GM23338 (cell line): Measurements from ENCODE around the gene NAP1L4. TPM values are rescaled to one million over a fixed set of nuclear protein-coding genes. Genes with fewer than 3 reads are reported as not detected.

Source experiments
- ATAC-seq: fragments of 200-7000 bp; cut with Tn5 transposase; 3 replicates; pipeline ENCODE4 v1.9.1; 2020
- DNase-seq: peaks from one replicate; pipeline ENCODE4 v3.0.0-alpha.2; 2015; ENCODE audit warnings: low spot score
- H2AFZ ChIP-seq: fragments of 200-600 bp; sonication (generic); 2 replicates; pipeline ENCODE4 v1.8.0; 2016; ENCODE audit warnings: antibody characterized with exemption, mild to moderate bottlenecking, moderate library complexity
- H3F3A ChIP-seq: fragments of 200-600 bp; sonication (generic); replicated peaks from 2 replicates; pipeline ENCODE4 v1.8.0; 2017; ENCODE audit warnings: antibody characterized with exemption, mixed run types, low read depth
- H3K27ac ChIP-seq: fragments of 200-600 bp; sonication (generic); 2 replicates; pipeline ENCODE4 v1.6.1; 2016; ENCODE audit warnings: low read depth
- H3K27me3 ChIP-seq: fragments of 200-600 bp; sonication (generic); 2 replicates; pipeline ENCODE4 v1.8.0; 2016; ENCODE audit warnings: mild to moderate bottlenecking, mixed run types, moderate library complexity; ENCODE audit not compliant: insufficient read depth
- H3K36me3 ChIP-seq: fragments of 200-600 bp; sonication (generic); 2 replicates; pipeline ENCODE4 v1.8.0; 2016; ENCODE audit warnings: mild to moderate bottlenecking; ENCODE audit not compliant: insufficient read depth
- H3K4me1 ChIP-seq: fragments of 200-600 bp; sonication (generic); 2 replicates; pipeline ENCODE4 v1.8.0; 2016; ENCODE audit warnings: mild to moderate bottlenecking, moderate library complexity; ENCODE audit not compliant: insufficient read depth
- H3K4me2 ChIP-seq: fragments of 200-600 bp; sonication (generic); 2 replicates; pipeline ENCODE4 v1.7.1; 2017; ENCODE audit warnings: mixed run types
- H3K4me3 ChIP-seq: fragments of 200-600 bp; sonication (generic); 2 replicates; pipeline ENCODE4 v1.6.1; 2016; ENCODE audit warnings: mixed run types
- H3K79me2 ChIP-seq: fragments of 200-600 bp; sonication (generic); replicated peaks from 2 replicates; pipeline ENCODE4 v1.8.0; 2017; ENCODE audit warnings: mild to moderate bottlenecking; ENCODE audit not compliant: insufficient read depth
- H3K9me2 ChIP-seq: fragments of 200-600 bp; sonication (generic); 2 replicates; pipeline ENCODE4 v1.8.0; 2017; ENCODE audit not compliant: insufficient read depth
- H4K20me1 ChIP-seq: fragments of 200-600 bp; sonication (generic); replicated peaks from 2 replicates; pipeline ENCODE4 v1.8.0; 2017; ENCODE audit warnings: mild to moderate bottlenecking; ENCODE audit not compliant: insufficient read depth
- H3K27ac Mint-ChIP-seq: 2 replicates; pipeline ENCODE4 v1.8.0; 2020; ENCODE audit warnings: inconsistent platforms, mild to moderate bottlenecking, moderate library complexity, mixed read lengths
- H3K27me3 Mint-ChIP-seq: 3 replicates; pipeline ENCODE4 v1.8.0; 2022; ENCODE audit warnings: low read depth, mild to moderate bottlenecking, moderate library complexity, mixed read lengths, inconsistent platforms; ENCODE audit not compliant: insufficient read depth, poor library complexity
- H3K36me3 Mint-ChIP-seq: 3 replicates; pipeline ENCODE4 v1.8.0; 2021; ENCODE audit warnings: low read depth, mild to moderate bottlenecking, inconsistent platforms, moderate library complexity, mixed read lengths
- H3K4me1 Mint-ChIP-seq: 3 replicates; pipeline ENCODE4 v1.8.0; 2020; ENCODE audit warnings: mild to moderate bottlenecking, inconsistent platforms, mixed read lengths
- H3K4me3 Mint-ChIP-seq: 3 replicates; pipeline ENCODE4 v1.8.0; 2021; ENCODE audit warnings: moderate library complexity, mild to moderate bottlenecking, inconsistent platforms, mixed read lengths
- H3K9me3 Mint-ChIP-seq: 3 replicates; pipeline ENCODE4 v1.8.0; 2020; ENCODE audit warnings: moderate library complexity, mild to moderate bottlenecking, inconsistent platforms, mixed read lengths
- CREB1 ChIP-seq: fragments of 250-450 bp; sonication (Bioruptor Pico); IDR thresholded peaks from 2 replicates; pipeline ENCODE4 v1.5.0; 2020; ENCODE audit warnings: low read depth, mild to moderate bottlenecking, moderate library complexity
- EZH2 ChIP-seq: fragments of 200-600 bp; sonication (generic); IDR thresholded peaks from one replicate; pipeline ENCODE4 v1.8.0; 2017; ENCODE audit warnings: antibody characterized with exemption, mild to moderate bottlenecking, low read depth; ENCODE audit not compliant: unreplicated experiment
- EZH2phosphoT487 ChIP-seq: fragments of 200-600 bp; sonication (generic); IDR thresholded peaks from one replicate; pipeline ENCODE4 v1.8.1; 2018; ENCODE audit warnings: antibody characterized with exemption; ENCODE audit not compliant: unreplicated experiment
- JUNB ChIP-seq: IDR thresholded peaks from one replicate; pipeline ENCODE4 v1.6.1; 2016; ENCODE audit warnings: antibody characterized with exemption; ENCODE audit not compliant: unreplicated experiment
- NANOG ChIP-seq: IDR thresholded peaks from 2 replicates; pipeline ENCODE4 v1.6.1; 2016; ENCODE audit warnings: antibody characterized with exemption, borderline replicate concordance
- POLR2AphosphoS5 ChIP-seq: IDR thresholded peaks from 2 replicates; pipeline ENCODE4 v1.6.1; 2016; ENCODE audit warnings: antibody characterized with exemption, low read depth
- STAT1 ChIP-seq: IDR thresholded peaks from one replicate; pipeline ENCODE4 v1.6.1; 2016; ENCODE audit warnings: antibody characterized with exemption; ENCODE audit not compliant: unreplicated experiment
- ZNF114 ChIP-seq: fragments of 250-450 bp; sonication (Bioruptor Pico); IDR thresholded peaks from 2 replicates; pipeline ENCODE4 v1.5.0; 2020; ENCODE audit warnings: mild to moderate bottlenecking, moderate library complexity
- ZNF331 ChIP-seq: fragments of 250-450 bp; sonication (Bioruptor Pico); IDR thresholded peaks from 2 replicates; pipeline ENCODE4 v1.5.0; 2020; ENCODE audit warnings: low read depth, mild to moderate bottlenecking, moderate library complexity
- polyA plus RNA-seq: library from polyadenylated mRNA; unstranded; fragments of >200 nt; fragmentation: Nextera tagmentation; extraction: Ambion mirVana; gene quantifications from 2 replicates; pipeline ENCODE4 v1.2.1, GENCODE V29; 2016
- total RNA-seq: library from RNA; depleted of rRNA; stranded (reverse); fragments of >200 nt; shearing (Covaris generic); gene quantifications from 2 replicates; pipeline ENCODE4 v1.2.3, GENCODE V29; 2014
- TF ChIP-seq, protein P1 (sequence below): fragments of 250-450 bp; sonication (Bioruptor Pico); IDR thresholded peaks from 2 replicates; pipeline ENCODE4 v1.5.0; 2020; ENCODE audit warnings: mild to moderate bottlenecking, moderate library complexity
- TF ChIP-seq, protein P2 (sequence below): IDR thresholded peaks from one replicate; pipeline ENCODE4 v1.6.1; 2018; ENCODE audit warnings: antibody characterized with exemption; ENCODE audit not compliant: unreplicated experiment
- TF ChIP-seq, protein P3 (sequence below), 2 experiments: fragments of 200-600 bp in 1 of 2; sonication (generic) in 1 of 2; conservative IDR thresholded peaks; 2 replicates each; pipeline versions ENCODE4 v1.5.1 to v1.6.1; 2016 to 2017; ENCODE audit warnings: antibody characterized with exemption in 2 of 2, low read depth in 2 of 2, mild to moderate bottlenecking in 2 of 2, moderate library complexity in 1 of 2
- TF ChIP-seq, protein P4 (sequence below): IDR thresholded peaks from 2 replicates; pipeline ENCODE4 v1.6.1; 2016; ENCODE audit warnings: antibody characterized with exemption

NAP1L4 gene
- total and polyA plus RNA-seq, 2 experiments from 2014 or later, result 181 to 189 TPM

DNA sequence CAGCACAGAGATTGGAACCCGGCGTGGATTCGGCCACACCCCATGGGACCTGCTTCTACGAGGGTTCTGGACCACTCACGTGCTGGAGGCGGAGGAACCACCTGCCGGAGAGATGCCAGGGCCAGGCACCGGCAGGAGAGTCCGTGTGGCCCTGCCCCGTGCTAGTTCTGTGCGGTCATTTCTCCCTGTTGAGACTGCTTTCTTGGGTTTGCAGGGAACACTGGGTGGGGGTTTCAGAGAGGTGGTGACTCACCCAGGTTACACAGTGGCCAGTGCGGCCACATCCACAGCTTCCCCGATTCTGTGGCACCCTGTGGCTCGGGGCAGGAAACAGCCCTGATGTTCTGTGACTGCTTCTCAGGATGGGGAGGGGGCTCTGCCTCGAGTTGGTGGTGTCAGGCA lies 59.3 kb downstream of the NAP1L4 start:
- no peaks in the 10 kb centered on the region for H3K9me2 ChIP-seq
- no peak overlapping the region for H2AFZ ChIP-seq
- H3F3A ChIP-seq, result peaks cover 9% of the 10 kb centered on the region; the same call in 1 of the 2 replicates
- DNase-seq, result no peak
- no peaks in the 10 kb centered on the region for H3K79me2 ChIP-seq
- Mint-ChIP-seq H3K27me3 (peaks cover 40% of the 10 kb centered on the region), H3K4me1 (peaks cover 10% of the 10 kb centered on the region; the same call in 1 of the 3 replicates), H3K27ac (no peak overlapping the region), H3K4me3 (no peak overlapping the region), H3K36me3 (peaks cover 10% of the 10 kb centered on the region), H3K9me3 (peaks cover 19% of the 10 kb centered on the region)
- H3K4me2 ChIP-seq, result no peak overlapping the region
- peaks cover 10% of the 10 kb centered on the region; the same call in 1 of the 2 replicates for H3K4me1 ChIP-seq
- no peak overlapping the region for H3K27ac ChIP-seq
- no peaks in the 10 kb centered on the region for H3K36me3 ChIP-seq
- peaks cover 30% of the 10 kb centered on the region for H3K27me3 ChIP-seq
- H4K20me1 ChIP-seq, result 0 out of 2 replicates have a peak, but pooled peaks cover 4% of the 10 kb centered on the region
- H3K4me3 ChIP-seq, result no peak overlapping the region
- no peak for TF ChIP-seq EZH2
- TF ChIP-seq, protein P1, sequence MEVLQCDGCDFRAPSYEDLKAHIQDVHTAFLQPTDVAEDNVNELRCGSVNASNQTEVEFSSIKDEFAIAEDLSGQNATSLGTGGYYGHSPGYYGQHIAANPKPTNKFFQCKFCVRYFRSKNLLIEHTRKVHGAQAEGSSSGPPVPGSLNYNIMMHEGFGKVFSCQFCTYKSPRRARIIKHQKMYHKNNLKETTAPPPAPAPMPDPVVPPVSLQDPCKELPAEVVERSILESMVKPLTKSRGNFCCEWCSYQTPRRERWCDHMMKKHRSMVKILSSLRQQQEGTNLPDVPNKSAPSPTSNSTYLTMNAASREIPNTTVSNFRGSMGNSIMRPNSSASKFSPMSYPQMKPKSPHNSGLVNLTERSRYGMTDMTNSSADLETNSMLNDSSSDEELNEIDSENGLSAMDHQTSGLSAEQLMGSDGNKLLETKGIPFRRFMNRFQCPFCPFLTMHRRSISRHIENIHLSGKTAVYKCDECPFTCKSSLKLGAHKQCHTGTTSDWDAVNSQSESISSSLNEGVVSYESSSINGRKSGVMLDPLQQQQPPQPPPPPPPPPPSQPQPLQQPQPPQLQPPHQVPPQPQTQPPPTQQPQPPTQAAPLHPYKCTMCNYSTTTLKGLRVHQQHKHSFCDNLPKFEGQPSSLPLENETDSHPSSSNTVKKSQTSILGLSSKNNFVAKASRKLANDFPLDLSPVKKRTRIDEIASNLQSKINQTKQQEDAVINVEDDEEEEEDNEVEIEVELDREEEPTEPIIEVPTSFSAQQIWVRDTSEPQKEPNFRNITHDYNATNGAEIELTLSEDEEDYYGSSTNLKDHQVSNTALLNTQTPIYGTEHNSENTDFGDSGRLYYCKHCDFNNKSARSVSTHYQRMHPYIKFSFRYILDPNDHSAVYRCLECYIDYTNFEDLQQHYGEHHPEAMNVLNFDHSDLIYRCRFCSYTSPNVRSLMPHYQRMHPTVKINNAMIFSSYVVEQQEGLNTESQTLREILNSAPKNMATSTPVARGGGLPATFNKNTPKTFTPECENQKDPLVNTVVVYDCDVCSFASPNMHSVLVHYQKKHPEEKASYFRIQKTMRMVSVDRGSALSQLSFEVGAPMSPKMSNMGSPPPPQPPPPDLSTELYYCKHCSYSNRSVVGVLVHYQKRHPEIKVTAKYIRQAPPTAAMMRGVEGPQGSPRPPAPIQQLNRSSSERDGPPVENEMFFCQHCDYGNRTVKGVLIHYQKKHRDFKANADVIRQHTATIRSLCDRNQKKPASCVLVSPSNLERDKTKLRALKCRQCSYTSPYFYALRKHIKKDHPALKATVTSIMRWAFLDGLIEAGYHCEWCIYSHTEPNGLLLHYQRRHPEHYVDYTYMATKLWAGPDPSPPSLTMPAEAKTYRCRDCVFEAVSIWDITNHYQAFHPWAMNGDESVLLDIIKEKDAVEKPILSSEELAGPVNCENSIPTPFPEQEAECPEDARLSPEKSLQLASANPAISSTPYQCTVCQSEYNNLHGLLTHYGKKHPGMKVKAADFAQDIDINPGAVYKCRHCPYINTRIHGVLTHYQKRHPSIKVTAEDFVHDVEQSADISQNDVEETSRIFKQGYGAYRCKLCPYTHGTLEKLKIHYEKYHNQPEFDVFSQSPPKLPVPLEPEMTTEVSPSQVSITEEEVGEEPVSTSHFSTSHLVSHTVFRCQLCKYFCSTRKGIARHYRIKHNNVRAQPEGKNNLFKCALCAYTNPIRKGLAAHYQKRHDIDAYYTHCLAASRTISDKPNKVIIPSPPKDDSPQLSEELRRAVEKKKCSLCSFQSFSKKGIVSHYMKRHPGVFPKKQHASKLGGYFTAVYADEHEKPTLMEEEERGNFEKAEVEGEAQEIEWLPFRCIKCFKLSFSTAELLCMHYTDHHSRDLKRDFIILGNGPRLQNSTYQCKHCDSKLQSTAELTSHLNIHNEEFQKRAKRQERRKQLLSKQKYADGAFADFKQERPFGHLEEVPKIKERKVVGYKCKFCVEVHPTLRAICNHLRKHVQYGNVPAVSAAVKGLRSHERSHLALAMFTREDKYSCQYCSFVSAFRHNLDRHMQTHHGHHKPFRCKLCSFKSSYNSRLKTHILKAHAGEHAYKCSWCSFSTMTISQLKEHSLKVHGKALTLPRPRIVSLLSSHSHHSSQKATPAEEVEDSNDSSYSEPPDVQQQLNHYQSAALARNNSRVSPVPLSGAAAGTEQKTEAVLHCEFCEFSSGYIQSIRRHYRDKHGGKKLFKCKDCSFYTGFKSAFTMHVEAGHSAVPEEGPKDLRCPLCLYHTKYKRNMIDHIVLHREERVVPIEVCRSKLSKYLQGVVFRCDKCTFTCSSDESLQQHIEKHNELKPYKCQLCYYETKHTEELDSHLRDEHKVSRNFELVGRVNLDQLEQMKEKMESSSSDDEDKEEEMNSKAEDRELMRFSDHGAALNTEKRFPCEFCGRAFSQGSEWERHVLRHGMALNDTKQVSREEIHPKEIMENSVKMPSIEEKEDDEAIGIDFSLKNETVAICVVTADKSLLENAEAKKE (CRISPR knock-in tag), result no peak
- TF ChIP-seq CREB1 (CRISPR knock-in tag), result no peak
- TF ChIP-seq POLR2AphosphoS5, result no peak
- TF ChIP-seq STAT1, result no peak
- TF ChIP-seq, protein P2, sequence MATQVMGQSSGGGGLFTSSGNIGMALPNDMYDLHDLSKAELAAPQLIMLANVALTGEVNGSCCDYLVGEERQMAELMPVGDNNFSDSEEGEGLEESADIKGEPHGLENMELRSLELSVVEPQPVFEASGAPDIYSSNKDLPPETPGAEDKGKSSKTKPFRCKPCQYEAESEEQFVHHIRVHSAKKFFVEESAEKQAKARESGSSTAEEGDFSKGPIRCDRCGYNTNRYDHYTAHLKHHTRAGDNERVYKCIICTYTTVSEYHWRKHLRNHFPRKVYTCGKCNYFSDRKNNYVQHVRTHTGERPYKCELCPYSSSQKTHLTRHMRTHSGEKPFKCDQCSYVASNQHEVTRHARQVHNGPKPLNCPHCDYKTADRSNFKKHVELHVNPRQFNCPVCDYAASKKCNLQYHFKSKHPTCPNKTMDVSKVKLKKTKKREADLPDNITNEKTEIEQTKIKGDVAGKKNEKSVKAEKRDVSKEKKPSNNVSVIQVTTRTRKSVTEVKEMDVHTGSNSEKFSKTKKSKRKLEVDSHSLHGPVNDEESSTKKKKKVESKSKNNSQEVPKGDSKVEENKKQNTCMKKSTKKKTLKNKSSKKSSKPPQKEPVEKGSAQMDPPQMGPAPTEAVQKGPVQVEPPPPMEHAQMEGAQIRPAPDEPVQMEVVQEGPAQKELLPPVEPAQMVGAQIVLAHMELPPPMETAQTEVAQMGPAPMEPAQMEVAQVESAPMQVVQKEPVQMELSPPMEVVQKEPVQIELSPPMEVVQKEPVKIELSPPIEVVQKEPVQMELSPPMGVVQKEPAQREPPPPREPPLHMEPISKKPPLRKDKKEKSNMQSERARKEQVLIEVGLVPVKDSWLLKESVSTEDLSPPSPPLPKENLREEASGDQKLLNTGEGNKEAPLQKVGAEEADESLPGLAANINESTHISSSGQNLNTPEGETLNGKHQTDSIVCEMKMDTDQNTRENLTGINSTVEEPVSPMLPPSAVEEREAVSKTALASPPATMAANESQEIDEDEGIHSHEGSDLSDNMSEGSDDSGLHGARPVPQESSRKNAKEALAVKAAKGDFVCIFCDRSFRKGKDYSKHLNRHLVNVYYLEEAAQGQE, result no peak
- TF ChIP-seq EZH2phosphoT487, result no peak
- TF ChIP-seq, protein P3, sequence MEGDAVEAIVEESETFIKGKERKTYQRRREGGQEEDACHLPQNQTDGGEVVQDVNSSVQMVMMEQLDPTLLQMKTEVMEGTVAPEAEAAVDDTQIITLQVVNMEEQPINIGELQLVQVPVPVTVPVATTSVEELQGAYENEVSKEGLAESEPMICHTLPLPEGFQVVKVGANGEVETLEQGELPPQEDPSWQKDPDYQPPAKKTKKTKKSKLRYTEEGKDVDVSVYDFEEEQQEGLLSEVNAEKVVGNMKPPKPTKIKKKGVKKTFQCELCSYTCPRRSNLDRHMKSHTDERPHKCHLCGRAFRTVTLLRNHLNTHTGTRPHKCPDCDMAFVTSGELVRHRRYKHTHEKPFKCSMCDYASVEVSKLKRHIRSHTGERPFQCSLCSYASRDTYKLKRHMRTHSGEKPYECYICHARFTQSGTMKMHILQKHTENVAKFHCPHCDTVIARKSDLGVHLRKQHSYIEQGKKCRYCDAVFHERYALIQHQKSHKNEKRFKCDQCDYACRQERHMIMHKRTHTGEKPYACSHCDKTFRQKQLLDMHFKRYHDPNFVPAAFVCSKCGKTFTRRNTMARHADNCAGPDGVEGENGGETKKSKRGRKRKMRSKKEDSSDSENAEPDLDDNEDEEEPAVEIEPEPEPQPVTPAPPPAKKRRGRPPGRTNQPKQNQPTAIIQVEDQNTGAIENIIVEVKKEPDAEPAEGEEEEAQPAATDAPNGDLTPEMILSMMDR (conservative IDR thresholded peaks at IDR 0.05; ENCODE audit: low read depth in 2 of 2), result no peak
- no peak for TF ChIP-seq JUNB
- no peak for TF ChIP-seq ZNF114 (CRISPR knock-in tag)
- TF ChIP-seq NANOG, result no peak
- TF ChIP-seq ZNF331 (CRISPR knock-in tag), result no peak
- TF ChIP-seq, protein P4, sequence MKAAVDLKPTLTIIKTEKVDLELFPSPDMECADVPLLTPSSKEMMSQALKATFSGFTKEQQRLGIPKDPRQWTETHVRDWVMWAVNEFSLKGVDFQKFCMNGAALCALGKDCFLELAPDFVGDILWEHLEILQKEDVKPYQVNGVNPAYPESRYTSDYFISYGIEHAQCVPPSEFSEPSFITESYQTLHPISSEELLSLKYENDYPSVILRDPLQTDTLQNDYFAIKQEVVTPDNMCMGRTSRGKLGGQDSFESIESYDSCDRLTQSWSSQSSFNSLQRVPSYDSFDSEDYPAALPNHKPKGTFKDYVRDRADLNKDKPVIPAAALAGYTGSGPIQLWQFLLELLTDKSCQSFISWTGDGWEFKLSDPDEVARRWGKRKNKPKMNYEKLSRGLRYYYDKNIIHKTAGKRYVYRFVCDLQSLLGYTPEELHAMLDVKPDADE, result no peak
- no peak for ATAC-seq
